GM19372 (cell line): ENCODE data around the gene ZNF768.
"Not testable (repeated sequence)": the region's sequence is repeated elsewhere in the genome, so short reads cannot be mapped to it uniquely, and the experiment has no call there.

Experiments
- ATAC-seq: cut with Tn5 transposase; IDR thresholded peaks from one replicate; pipeline ENCODE4 v1.9.1; 2021; ENCODE audit warnings: mild to moderate bottlenecking, low read depth, moderate library complexity; ENCODE audit not compliant: unreplicated experiment

Gene ZNF768

GRCh38 chr16:30478766-30479478, 47.4 kb downstream of the ZNF768 start:
- no peak for ATAC-seq

- not testable (repeated sequence) for ATAC-seq
These were observed 48.6 kb downstream of the ZNF768 start for GRCh38 chr16:30477773-30478172.

- no peak for ATAC-seq
These were observed 49.4 kb downstream of the ZNF768 start for GRCh38 chr16:30476991-30477390.

- no peak for ATAC-seq
These were observed 51.7 kb downstream of the ZNF768 start for GRCh38 chr16:30474684-30475083.

GRCh38 chr16:30474074-30474452, 52.3 kb downstream of the ZNF768 start:
- ATAC-seq: no peak
